Endodermal cell (in vitro differentiated cells): ENCODE measurements around the gene AK9. TPM values are rescaled to one million over a fixed set of nuclear protein-coding genes. Genes with fewer than 3 reads are reported as not detected.

ENCODE experiments used
- DNase-seq: peaks from one replicate; pipeline ENCODE4 v3.0.0-alpha.2; 2017
- H3K27ac ChIP-seq: 2 replicates; pipeline ENCODE4 v1.5.1; 2013; ENCODE audit warnings: mild to moderate bottlenecking, low read depth, low read length, moderate library complexity
- H3K27me3 ChIP-seq: 2 replicates; pipeline ENCODE4 v1.6.1; 2013; ENCODE audit warnings: mild to moderate bottlenecking, low read length, moderate library complexity; ENCODE audit not compliant: insufficient read depth, control insufficient read depth, poor library complexity, severe bottlenecking
- H3K36me3 ChIP-seq: 2 replicates; pipeline ENCODE4 v1.7.0; 2013; ENCODE audit warnings: mild to moderate bottlenecking, low read length, moderate library complexity; ENCODE audit not compliant: control insufficient read depth, insufficient read depth
- H3K4me1 ChIP-seq: one replicate; pipeline ENCODE4 v1.7.0; 2013; ENCODE audit warnings: low read length; ENCODE audit not compliant: control insufficient read depth, insufficient read depth
- H3K4me3 ChIP-seq: 2 replicates; pipeline ENCODE4 v1.5.1; 2013; ENCODE audit warnings: mild to moderate bottlenecking, low read length, moderate library complexity
- H3K9ac ChIP-seq: 2 replicates; pipeline ENCODE4 v1.6.1; 2013; ENCODE audit warnings: mild to moderate bottlenecking, low read length, moderate library complexity; ENCODE audit not compliant: poor library complexity, severe bottlenecking; ENCODE audit errors: extremely low read depth
- H3K9me3 ChIP-seq: 2 replicates; pipeline ENCODE4 v1.6.1; 2013; ENCODE audit warnings: mild to moderate bottlenecking, low read length, moderate library complexity; ENCODE audit not compliant: control insufficient read depth
- H3K27ac Mint-ChIP-seq: 2 replicates; pipeline ENCODE4 v1.8.0; 2020; ENCODE audit warnings: mixed read lengths
- H3K27me3 Mint-ChIP-seq: 2 replicates; pipeline ENCODE4 v1.8.0; 2021; ENCODE audit warnings: mild to moderate bottlenecking, mixed read lengths; ENCODE audit not compliant: insufficient read depth
- H3K36me3 Mint-ChIP-seq: 2 replicates; pipeline ENCODE4 v1.8.0; 2020; ENCODE audit warnings: low read depth, mixed read lengths
- H3K4me1 Mint-ChIP-seq: 2 replicates; pipeline ENCODE4 v1.8.0; 2020; ENCODE audit warnings: mixed read lengths
- H3K4me3 Mint-ChIP-seq: 2 replicates; pipeline ENCODE4 v1.8.0; 2020; ENCODE audit warnings: mild to moderate bottlenecking, moderate library complexity, mixed read lengths
- H3K9me3 Mint-ChIP-seq: 2 replicates; pipeline ENCODE4 v1.8.0; 2020; ENCODE audit warnings: mild to moderate bottlenecking, mixed read lengths
- WGBS, 2 experiments: methylation state at CpG; one replicate each; pipeline versions ENCODE4 v1.1.5 to v1.1.7; 2013; ENCODE audit warnings: missing lambda C conversion rate in 2 of 2, mixed read lengths in 1 of 2; ENCODE audit not compliant: insufficient coverage in 1 of 2, insufficient read length in 1 of 2; 5-methylcytosine and 5-hydroxymethylcytosine counted together
- total RNA-seq, 2 donors: library from RNA; stranded (reverse); fragmentation: NEBNext Ultra II Directional in 1 of 2; extraction: Animal tissue kit (Norgen Biotek cat#: 25700) in 1 of 2; gene quantifications; 2 replicates in 1 of 2; 3 replicates in 1 of 2; pipeline ENCODE4 v1.2.1, GENCODE V29; 2021
- TF ChIP-seq, protein P1 (sequence below): fragments of 200-600 bp; sonication (generic); conservative IDR thresholded peaks from 2 replicates; pipeline ENCODE4 v1.5.0; 2021; ENCODE audit warnings: antibody characterized with exemption, mild to moderate bottlenecking

The AK9 gene
- total RNA-seq, 2 donors from 2014 or later: 1.8 to 2.7 TPM

DNA sequence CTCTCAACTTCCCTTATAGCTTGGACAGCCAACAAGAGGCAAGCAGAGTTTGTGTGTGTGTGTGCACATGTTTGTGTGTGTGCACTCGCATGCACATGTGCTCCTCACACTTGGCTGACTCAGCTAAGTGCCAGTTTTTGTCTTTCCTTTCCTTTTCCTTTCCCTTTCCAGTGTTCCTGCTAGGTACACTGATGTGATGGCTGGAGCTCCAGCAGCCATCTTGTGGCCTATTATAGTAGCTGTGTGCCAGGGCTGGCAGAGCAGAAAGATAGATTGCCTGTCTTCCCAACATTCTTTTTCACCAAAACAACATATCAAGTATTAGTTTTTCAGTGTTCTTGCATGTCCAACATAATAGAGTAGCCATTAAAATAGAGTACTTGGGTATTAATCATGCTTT, 79.5 kb downstream of the AK9 start:
- Histone ChIP-seq H3K36me3 (no peaks in the 10 kb centered on the region), H3K27me3 (no peaks in the 10 kb centered on the region), H3K9ac (no peak overlapping the region), H3K27ac (no peak overlapping the region), H3K4me1 (no peaks in the 10 kb centered on the region), H3K9me3 (no peaks in the 10 kb centered on the region), H3K4me3 (no peak overlapping the region)
- TF ChIP-seq, protein P1, sequence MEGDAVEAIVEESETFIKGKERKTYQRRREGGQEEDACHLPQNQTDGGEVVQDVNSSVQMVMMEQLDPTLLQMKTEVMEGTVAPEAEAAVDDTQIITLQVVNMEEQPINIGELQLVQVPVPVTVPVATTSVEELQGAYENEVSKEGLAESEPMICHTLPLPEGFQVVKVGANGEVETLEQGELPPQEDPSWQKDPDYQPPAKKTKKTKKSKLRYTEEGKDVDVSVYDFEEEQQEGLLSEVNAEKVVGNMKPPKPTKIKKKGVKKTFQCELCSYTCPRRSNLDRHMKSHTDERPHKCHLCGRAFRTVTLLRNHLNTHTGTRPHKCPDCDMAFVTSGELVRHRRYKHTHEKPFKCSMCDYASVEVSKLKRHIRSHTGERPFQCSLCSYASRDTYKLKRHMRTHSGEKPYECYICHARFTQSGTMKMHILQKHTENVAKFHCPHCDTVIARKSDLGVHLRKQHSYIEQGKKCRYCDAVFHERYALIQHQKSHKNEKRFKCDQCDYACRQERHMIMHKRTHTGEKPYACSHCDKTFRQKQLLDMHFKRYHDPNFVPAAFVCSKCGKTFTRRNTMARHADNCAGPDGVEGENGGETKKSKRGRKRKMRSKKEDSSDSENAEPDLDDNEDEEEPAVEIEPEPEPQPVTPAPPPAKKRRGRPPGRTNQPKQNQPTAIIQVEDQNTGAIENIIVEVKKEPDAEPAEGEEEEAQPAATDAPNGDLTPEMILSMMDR: no peak
- H3K27ac Mint-ChIP-seq: no peak overlapping the region
- H3K4me3 Mint-ChIP-seq: no peak overlapping the region
- DNase-seq: no peak
- H3K36me3 Mint-ChIP-seq: no peaks in the 10 kb centered on the region
- H3K27me3 Mint-ChIP-seq: no peaks in the 10 kb centered on the region
- H3K4me1 Mint-ChIP-seq: peaks cover 2% of the 10 kb centered on the region
- 86% methylated on average over 1 of the region's 1 CpG; no CpG with 5 or more reads in 1 of the 2 experiments for WGBS, 2 experiments
- H3K9me3 Mint-ChIP-seq: no peaks in the 10 kb centered on the region

DNA sequence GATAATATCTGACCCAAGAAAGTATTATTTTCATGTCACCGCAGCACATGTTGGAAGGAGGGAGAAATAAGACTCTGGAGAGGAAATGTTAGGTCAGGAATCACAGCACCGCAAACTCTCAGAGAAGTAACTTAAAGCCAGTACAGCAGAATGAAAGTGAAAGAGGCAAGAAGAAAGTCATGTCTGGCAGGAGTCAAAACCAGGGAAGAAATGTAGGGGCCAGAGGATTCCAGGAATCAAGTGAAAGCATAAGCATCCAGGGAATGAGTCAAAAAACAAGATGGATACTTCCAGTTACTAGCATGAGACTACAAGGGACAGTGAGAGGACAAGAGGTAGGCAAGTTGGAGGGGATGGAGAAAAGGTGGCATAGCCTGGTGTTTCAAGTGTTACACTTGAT, 80.4 kb downstream of the AK9 start:
- H3K9me3 Mint-ChIP-seq: no peaks in the 10 kb centered on the region
- H3K36me3 ChIP-seq: no peaks in the 10 kb centered on the region
- H3K27ac ChIP-seq: no peak overlapping the region
- H3K4me3 Mint-ChIP-seq: no peak overlapping the region
- TF ChIP-seq, protein P1: no peak
- H3K9me3 ChIP-seq: no peaks in the 10 kb centered on the region
- H3K9ac ChIP-seq: no peak overlapping the region
- DNase-seq: no peak
- H3K4me1 ChIP-seq: no peaks in the 10 kb centered on the region
- peaks cover 2% of the 10 kb centered on the region for H3K4me1 Mint-ChIP-seq
- H3K27ac Mint-ChIP-seq: no peak overlapping the region
- WGBS, 2 experiments: 88 to 96% methylated on average over 1 to 2 of the region's 2 CpGs
- H3K36me3 Mint-ChIP-seq: no peaks in the 10 kb centered on the region
- no peak overlapping the region for H3K4me3 ChIP-seq
- no peaks in the 10 kb centered on the region for H3K27me3 Mint-ChIP-seq
- H3K27me3 ChIP-seq: no peaks in the 10 kb centered on the region

DNA sequence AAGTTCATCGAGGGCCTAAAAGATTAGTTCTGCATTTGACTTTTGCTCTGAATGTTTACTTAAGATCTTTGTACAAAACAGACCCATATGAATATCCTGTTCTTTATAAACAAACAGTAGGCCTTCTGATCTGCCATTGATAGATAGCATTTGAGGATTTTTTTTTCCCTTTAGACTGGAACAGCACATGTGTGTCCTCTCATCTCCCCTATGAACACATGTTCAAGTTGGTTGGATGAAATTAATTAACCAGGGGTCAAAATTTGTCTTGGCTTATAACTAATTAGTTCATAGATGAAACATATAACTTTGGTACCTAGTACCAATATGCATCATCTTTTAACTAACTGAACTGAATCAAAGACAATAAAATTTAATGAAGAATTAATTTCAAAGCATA, 81.3 kb downstream of the AK9 start:
- Histone ChIP-seq H3K9me3 (no peaks in the 10 kb centered on the region), H3K36me3 (no peaks in the 10 kb centered on the region), H3K4me3 (no peak overlapping the region), H3K4me1 (no peaks in the 10 kb centered on the region), H3K27me3 (no peaks in the 10 kb centered on the region), H3K27ac (no peak overlapping the region), H3K9ac (no peak overlapping the region)
- 92% methylated on average over 1 of the region's 1 CpG; no CpG with 5 or more reads in 1 of the 2 experiments for WGBS, 2 experiments
- H3K4me1 Mint-ChIP-seq: peaks cover 2% of the 10 kb centered on the region
- no peaks in the 10 kb centered on the region for H3K27me3 Mint-ChIP-seq
- no peak for DNase-seq
- TF ChIP-seq, protein P1: no peak
- H3K4me3 Mint-ChIP-seq: no peak overlapping the region
- H3K27ac Mint-ChIP-seq: no peak overlapping the region
- H3K9me3 Mint-ChIP-seq: no peaks in the 10 kb centered on the region
- H3K36me3 Mint-ChIP-seq: no peaks in the 10 kb centered on the region
